Posterior vena cava (tissue), 2 donors: ENCODE measurements around the gene RFLNA. TPM values are rescaled to one million over a fixed set of nuclear protein-coding genes. Genes with fewer than 3 reads are reported as not detected.

Experiments
- DNase-seq: peaks from one replicate; pipeline ENCODE4 v3.0.0-alpha.2; 2020; ENCODE audit warnings: low spot score
- intact Hi-C, 2 donors: fragments of 100-400 bp; cut with DNase I; formaldehyde crosslinking; loops; one replicate each; pipeline versions ENCODE4 v1.14.1 to v1.14.2; 2022 to 2023
- long read RNA-seq, 2 donors: library from polyadenylated mRNA; unstranded; transcript quantifications; one replicate each; pipeline ENCODE4 v2.0.0, GENCODE V29; 2020 to 2021
- total RNA-seq, 2 donors: library from RNA; stranded (reverse); fragmentation: NEBNext Ultra II Directional; extraction: Animal tissue kit (Norgen Biotek cat#: 25700); gene quantifications; one replicate each; pipeline ENCODE4 v1.2.1, GENCODE V29; 2021
- donor health status: DM: yes; HTN: yes; CAD: no.
- donor health status: DM: yes; HTN: yes; CAD: no.

The RFLNA gene, protein sequence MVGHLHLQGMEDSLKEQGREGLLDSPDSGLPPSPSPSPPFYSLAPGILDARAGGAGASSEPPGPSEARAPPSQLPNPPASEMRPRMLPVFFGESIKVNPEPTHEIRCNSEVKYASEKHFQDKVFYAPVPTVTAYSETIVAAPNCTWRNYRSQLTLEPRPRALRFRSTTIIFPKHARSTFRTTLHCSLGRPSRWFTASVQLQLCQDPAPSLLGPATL
- total RNA-seq, result 1 to 10 TPM in 1 of 2 donors, under 1 TPM in 1; 0.97 to 1.2 TPM
- long read RNA-seq, donor 1, partial matches to known transcripts, result 0 of 5 reads
- long read RNA-seq, donor 1, other reads (novel, unspliced or antisense), result 2 of 5 reads
- long read RNA-seq, donor 2, partial matches to known transcripts, result 0 of 1 reads
- long read RNA-seq, donor 2, other reads (novel, unspliced or antisense), result 1 of 1 reads

DNA sequence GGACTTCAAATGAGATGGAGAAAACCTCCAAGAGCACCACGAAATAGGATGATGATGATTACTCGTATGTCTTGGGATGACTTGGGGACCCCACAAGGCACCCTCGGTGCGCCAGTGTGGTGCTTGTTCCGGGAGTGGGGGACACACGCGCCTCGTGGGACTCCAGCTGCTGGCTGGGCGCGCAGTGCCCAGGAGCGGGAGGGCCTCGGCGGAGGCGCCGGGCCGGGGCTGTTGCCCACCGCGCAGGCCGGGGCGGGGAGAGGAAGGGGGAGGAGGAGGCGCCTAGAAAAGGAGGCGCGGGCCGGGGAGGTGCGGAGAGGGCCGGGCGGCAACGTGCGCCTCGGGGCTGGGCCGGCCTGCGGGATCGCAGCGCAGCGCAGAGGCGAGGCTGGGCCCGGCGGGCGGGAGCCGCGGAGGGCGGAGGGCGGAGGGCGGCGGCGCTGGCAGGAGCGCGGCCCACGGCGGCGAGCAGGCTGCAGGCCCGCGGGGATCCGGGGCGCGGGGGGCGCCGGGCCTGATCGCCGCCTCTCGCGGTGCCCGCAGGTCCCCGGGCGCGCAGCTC lies at the start of gene RFLNA:
Gene RFLNA, plus strand, starts transcription at position 314 of the 562 bp plus-strand sequence. CDS start 337 bp downstream, outside the sequence.
- peak; percentile 73 for DNase-seq
- intact Hi-C loops, result no loop called here

DNA sequence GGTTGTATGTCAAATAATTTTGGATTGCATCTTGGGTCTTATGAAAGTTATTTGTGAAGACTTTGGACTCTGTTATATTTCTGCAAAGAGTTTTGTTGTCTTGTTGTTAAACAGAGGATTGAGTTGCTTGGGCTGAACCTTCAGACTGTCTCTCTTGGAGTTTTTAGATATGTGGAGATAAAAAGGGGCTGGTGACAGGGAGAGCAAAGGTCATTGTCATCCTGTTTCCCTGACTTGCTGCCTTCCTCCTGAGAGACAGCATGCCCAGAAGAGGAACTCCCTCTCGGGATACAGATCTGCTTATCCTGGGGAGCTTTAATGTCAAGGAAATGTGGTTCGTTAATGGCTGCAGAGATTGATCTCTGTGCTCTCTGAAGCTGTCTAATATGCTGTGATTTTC lies 47.6 kb upstream of the RFLNA start:
- intact Hi-C loops, result no loop called here
- no peak for DNase-seq

DNA sequence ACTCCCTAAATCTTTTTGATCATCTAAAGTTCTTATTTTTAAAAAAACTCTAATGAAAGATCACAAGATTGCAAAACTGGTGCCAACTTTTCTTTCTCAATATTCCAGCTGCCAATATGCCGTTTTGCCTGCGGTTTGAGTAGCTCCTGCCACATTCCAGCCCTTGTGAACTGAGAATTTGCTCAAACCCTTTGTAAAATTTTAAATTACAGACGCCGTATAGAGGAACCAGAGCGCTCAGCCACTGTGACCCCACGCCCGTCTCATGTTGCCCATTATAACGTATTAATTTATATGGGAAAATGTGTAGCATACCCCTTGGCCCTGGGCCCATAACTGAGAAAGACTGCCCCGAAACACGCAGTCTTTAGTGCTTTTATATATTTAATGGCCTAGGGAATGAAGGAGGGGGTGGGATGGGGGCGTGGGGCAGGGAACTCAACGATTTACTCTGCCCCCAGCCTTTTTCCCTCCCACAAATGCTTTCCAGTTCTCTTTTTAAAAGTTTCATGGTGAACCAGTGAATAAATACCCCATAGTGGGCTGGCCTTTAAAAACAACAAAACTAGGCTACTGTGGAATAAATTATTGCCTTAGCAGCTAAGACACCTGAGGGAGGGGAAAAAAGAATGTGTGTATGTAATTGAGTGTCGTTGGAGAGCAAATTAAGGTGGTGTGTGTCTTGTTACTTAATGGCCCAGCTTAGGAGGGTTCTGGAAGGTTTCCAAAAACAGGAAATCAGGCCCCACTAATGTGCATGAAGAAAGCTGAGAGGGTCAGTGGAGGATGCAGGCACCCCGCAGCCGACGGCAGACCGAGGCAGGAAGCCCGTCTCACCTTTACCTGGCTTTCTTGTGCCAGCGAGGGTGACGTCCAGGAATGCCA lies 45.7 kb upstream of the RFLNA start:
- intact Hi-C loops, result no loop called here
- DNase-seq, result no peak

DNA sequence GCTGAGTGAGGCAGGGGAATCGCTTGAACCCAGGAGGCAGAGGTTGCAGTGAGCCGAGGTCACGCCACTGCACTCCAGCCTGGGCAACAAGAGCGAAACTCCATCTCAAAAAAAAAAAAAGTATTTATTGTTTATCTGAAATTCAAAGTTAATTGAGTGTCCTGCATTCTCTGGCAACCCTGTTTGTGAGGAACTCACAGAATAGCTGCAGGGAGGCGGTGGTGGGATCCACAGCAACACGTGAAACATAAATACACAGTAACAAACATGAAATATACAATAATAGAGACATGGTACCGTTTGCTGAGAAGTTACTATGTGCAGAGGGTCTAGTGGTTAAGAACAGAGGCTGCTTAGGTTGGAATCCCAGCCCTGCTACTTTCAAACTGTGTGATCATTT lies 43.7 kb upstream of the RFLNA start:
- intact Hi-C loops, result no loop called here
- DNase-seq, result no peak

DNA sequence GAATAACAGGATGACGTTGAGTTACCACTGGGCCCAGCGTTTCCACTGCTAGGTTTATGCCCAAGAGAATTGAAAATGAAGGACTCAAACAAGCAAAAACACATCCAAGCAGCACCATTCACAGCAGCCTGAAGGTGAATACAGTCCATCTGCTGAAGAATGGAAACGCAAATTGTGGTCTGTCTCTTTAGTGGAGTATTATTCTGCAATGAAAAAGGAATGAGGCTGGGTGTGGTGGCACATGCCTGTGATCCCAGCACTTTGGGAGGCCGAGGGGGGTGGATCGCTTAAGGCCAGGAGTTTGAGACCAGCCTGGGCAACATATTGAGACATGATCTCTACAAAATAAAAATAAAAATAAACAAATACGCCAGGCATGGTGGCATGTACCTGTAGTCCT lies 41.9 kb upstream of the RFLNA start:
- no peak for DNase-seq
- intact Hi-C loops, result no loop called here

DNA sequence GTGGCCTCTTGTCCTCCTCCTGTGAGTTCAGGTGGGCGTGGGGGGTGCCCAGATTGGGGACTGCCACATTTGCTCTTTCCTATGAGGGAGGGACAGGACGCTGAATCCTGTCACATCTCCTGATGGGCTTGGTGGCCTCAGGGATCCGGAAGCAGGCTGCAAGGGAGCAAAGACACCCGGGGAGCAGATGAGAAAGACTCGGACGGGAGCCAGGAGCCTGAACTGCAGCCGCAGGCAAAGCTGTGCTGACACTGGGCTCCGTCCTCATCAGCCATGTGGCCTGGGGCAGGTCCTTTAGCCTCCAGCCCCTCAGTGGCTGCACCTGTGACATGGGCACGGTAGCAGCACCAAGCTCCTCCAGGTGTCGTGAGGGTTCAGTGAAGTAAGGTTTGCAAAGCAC lies 40.8 kb upstream of the RFLNA start:
- intact Hi-C loops, result no loop called here
- no peak for DNase-seq

DNA sequence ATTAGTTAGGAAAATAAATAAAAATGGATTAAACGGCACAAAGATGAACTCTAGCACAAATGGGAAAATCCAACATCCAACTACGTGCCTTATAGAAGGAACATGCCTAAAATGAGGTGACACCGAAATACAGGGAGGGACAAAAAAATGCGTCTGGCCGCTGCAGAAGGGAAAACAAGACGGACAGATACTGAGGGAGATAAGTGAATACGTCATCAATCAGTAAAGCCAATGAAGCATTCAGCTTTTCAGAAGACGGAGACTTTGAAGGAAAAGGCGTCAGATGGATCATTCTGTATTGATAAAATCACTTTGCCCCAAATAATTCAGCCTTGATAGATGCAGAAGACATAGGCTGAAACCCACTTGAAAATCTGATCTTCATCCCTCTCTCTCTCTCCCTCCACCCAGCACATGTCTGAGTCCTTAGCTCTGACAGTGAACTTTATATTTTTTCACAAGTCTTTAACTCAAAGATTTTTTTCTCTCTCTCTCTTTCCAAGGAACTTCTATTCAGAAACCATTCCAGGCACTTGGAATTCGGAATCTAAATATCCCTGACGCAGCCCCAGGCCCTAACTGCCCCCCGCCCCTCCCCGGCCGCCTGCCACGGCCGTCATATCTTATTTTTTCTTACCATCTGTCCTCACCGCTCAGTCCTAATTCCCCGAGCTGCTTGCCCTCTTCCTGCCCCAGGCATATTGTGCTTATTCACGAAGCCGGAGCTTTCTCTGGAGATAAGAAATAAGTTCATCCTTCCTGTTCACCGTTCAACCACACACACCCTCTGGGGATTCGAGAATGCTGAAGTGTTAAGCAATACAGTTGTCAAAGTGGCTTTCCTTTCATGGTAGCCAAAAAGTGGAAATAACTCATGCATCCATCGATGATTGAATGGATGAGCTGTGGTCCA lies 35.5 kb upstream of the RFLNA start:
- no peak for DNase-seq
- intact Hi-C loops, result loop anchor here in 1 of 2 donors (2.0 kb wide), 1 partner anchor 77 kb away; no protein-coding TSS in a partner anchor

DNA sequence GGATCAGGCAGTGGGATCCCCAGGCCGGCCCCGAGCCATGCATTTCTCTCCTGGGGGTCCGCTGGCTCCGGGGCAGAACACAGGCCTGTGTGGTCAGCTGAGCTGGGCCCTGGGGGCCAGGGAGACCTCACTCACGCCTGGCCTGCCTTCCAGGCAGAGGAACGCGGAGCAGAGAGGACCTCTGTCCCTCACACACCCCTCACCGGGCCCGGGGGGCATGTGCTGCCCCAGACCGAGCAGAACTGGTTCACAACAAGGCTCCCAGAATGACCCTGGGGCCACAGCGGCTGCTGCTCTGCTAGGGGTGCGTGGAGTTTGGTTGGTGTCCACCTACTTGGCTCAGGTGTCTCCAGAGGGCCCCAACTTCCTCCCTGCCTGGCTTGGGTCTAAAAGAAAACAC lies 33.0 kb upstream of the RFLNA start:
- intact Hi-C loops, result no loop called here
- DNase-seq, result no peak

DNA sequence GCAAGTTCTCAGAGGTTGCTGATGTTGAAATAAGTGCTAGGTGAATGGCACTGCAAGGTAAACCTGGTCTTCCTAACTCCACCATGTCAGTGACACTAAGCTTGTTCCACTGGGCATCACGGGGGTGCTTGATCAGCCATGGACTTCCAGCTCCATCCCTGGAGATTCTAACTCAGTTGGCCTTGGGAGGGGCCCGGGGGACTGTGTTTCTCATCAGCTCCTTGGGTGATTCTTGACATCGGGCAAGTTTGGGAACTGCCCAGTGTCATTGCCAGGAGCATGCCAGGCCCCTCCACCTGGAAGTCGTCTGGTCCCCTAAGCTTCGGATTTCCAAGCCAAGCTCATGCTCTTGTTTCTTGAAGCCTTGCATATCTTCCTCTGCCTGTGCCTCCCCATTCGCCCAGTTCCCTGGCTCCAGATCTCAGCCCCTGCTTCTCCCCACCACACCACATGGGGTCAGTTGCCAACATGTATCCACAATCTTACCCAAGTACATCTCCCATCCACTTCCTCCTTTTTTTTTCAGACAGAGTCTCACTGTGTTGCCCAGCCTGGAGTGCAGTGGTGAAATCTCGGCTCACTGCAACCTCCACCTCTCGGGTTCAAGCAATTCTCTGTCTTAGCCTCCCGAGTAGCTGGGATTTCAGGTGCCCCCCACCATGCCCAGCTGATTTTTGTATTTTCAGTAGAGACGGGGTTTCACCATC lies 30.7 kb upstream of the RFLNA start:
- no peak for DNase-seq
- intact Hi-C loops, result no loop called here

DNA sequence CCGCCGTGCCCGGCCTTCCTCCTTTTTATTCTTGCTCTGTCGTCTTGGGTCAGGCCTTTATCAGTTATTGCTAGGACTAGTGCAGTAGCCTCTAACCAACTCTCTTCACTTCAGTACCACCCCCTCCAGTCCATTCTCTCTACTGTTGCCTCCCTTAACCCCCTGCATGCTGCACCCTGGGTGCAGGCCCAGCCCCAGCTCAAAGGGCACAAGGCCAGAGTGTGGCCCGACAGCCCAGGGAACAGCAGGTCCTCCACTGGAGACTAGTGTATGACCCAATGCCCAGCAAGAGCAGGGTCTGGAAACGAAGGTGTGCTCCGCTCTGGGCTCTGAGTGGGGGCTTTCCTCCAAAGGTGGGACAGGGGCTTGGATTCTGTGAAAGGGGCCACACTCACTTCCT lies 30.0 kb upstream of the RFLNA start:
- DNase-seq, result no peak
- intact Hi-C loops, result no loop called here

DNA sequence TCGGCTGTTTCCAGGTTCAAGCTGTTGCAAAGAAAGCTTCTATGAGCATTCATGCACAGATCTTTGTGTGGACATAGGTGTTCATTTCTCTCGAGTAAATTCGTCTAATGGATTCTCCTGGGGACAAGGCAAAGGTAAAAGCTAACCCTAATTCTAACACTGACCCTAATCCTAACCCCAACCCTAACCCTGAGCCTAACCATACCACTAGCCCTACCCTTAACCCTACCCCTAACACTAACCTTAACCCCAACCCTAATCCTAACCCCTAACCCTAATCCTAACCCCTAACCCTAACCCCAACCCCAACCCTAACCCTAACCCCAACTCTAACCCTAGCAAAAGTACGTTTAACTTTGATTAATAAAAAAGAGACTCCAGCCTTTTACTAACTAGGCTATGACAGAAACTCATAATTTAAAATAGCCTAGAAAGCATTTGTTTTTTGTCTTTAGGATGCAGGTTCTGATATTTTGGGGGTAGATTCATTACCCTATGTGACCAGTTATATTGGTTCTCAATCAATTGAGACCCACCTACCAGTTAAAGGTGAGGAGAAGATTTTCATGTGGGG lies 27.6 kb upstream of the RFLNA start:
- intact Hi-C loops, result no loop called here
- no peak for DNase-seq

DNA sequence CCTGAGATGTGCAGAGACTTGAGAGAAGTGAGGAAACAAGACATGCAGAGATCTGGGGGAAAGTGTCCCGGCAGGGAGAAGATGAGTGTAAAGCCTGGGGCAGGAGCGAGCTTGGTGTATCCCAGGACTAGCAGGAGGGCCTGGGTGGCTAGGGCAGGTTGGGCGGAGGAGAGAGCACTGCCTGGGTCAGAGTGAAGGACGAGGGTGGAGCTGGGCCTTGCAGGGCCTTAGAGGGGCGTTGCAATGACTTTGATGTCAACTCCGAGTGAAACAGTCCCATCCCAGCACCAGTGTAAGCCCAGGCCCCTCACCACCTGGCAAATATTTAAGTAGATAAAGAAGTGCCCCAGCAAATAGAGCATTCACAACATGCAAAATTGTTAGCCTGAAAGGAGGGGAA lies 24.2 kb upstream of the RFLNA start:
- intact Hi-C loops, result no loop called here
- no peak for DNase-seq

DNA sequence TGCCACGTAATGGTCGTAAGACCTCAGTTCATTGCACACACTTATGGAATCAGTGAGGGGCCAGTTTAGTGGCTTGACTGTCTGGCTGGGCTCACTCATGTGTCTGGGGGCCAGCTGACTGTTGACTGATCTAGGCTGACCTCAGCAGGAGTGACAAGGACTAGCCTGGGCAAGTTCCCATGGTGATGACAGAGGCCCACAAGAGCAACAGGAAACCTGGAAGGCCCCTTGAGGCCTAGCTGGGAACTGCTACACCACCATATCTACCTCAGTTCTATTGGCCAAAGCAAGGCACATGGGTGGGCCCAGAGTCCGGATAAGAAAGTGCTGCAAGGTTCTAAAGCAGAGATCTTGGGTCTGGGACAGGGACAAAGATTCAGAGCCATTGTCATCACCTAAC lies 21.3 kb upstream of the RFLNA start:
- DNase-seq, result peak; percentile 58
- intact Hi-C loops, result no loop called here

DNA sequence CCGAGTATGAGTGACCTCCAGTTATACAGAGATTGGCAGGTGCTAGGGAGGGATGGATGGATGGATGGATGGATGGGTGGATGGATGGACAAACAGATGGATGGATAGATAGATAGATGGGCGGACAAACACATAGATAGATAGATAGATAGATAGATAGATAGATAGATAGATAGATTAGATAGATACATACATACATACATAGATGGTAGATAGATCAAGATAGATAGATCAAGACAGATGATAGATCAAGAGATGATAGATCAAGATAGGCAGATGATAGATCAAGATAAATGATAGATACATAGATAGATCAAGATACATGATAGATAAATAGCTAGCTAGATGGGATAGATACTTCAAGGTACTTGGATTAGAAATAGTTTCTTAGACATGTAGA lies 18.6 kb upstream of the RFLNA start:
- intact Hi-C loops, result no loop called here
- DNase-seq, result no peak

DNA sequence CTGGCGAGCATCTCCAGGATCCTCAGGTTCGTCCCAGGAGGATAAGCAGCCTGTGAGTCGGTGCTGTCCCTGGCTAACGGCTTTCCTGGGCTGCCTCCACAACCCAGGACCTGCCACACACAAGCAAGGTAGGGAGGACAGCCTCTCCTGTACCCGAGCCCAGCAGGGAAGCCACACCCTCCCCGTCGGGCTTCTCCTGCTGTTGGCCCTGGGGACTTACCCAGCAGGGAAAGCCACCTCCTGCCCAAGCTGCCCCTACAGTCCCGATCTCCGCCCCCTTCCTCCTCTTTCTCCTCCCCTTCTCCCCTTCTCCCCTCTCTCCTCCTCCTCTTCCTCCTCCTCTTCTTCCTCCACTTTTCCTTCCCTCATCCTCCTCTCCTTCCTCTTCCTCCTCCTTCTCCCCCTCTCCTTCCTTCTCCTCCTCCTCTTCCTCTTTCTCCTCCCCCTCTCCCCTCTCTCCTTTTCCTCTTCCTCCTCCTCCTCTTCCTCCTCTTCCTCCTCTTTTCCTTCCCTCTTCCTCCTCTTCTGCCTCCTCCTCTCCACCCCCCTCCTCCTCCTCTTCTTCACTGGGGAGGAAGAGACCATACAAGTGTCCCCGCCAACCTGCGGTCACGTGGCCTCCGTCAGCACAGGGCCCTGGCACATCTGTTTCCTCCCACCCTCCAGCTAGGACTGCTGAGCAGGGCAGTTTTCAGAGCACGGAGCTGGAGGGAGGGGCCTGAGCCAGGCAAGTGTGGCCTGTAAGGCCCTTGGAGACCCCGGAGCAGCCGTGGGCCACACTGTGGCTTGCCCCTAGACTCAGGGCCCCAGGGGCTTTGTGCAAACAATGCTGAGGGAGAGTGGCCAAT lies 17.3 kb upstream of the RFLNA start:
- intact Hi-C loops, result no loop called here
- no peak for DNase-seq

DNA sequence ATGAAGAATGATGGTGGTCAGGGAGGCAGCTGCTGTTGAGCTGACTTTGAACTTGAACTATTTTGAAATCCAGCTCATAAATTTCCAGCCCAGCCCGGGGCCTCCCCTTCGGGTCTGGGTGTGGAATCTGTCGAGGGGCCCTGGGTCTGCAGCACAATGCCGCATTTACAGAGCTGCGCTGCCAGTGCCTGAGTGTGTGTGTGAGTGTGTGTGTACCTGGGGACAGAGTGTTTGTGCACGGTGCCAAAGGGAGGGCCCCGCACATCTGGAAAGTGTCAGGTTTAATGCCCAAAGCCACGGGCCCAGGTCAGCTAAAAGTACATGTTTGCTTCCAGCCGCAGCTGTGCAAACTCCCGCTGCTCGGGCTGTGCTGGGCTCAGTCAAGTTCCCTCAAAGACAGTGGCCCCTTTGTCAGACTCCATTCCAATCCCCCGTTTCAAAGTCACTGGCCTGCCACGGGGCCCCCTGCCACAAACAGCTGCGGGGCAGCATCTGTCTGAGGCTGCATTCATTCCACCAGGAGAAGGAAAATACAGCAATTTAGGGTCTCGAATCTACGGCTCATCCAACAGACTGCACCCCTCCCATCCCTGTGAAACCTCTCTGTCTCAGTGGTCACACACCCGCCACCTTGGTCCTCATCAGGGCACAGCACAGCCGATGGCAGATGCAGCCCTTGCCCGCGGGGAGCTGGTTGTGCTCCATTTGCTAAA lies 16.3 kb upstream of the RFLNA start:
- DNase-seq, result no peak
- intact Hi-C loops, result no loop called here

DNA sequence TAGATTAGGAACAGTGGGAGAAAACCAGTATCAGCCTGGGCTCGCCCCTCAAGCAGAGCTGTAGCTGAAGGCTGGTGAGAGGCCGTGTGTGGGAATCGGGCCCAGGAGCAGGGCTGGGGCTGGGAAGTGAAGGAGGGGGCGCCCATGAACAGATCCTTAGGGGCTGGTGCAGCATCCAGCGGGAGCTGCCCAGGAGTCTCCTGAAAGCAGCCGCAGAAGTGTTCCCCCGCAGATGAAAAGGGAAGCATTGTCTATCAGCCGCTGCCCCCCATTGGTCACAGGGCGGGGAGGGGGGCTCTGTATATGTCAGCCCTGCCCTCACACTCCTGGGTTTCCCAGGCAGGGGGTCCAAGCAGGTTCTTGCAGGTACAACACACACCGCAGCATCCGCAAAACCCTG lies 15.6 kb upstream of the RFLNA start:
- intact Hi-C loops, result no loop called here
- DNase-seq, result no peak
